HepG2 (cell line): Measurements from ENCODE around the gene TMEM198. TPM values are rescaled to one million over a fixed set of nuclear protein-coding genes. Genes with fewer than 3 reads are reported as not detected.

Experiments
- ERF ChIP-seq: IDR thresholded peaks from 2 replicates; pipeline ENCODE4 v1.6.1; 2018; ENCODE audit warnings: missing biosample characterization, missing genetic modification reagents
- FOXK1 ChIP-seq: sonication (generic); formaldehyde crosslinking; IDR thresholded peaks from 2 replicates; pipeline ENCODE4 v1.4.0; 2020; ENCODE audit warnings: low read depth, missing genetic modification reagents, borderline replicate concordance
- FUBP1 ChIP-seq: sonication (generic); formaldehyde crosslinking; IDR thresholded peaks from 2 replicates; pipeline ENCODE4 v1.5.1; 2020; ENCODE audit warnings: missing genetic modification reagents, mild to moderate bottlenecking, borderline replicate concordance
- KLF9 ChIP-seq: IDR thresholded peaks from 2 replicates; pipeline ENCODE4 v1.6.1; 2016; ENCODE audit warnings: low read depth
- NBN ChIP-seq: fragments of 450-650 bp; conservative IDR thresholded peaks from 2 replicates; pipeline ENCODE4 v1.6.1; 2017
- NCOR1 ChIP-seq: fragments of 200-600 bp; sonication (generic); IDR thresholded peaks from 2 replicates; pipeline ENCODE4 v1.7.0; 2017; ENCODE audit warnings: antibody characterized with exemption, low read length, borderline replicate concordance
- PAF1 ChIP-seq: IDR thresholded peaks from 2 replicates; pipeline ENCODE4 v1.6.1; 2016; ENCODE audit warnings: missing genetic modification reagents, missing compliant biosample characterization
- PBX3 ChIP-seq: sonication (generic); formaldehyde crosslinking; IDR thresholded peaks from 2 replicates; pipeline ENCODE4 v1.8.1; 2023; ENCODE audit warnings: missing genetic modification reagents, inconsistent platforms, borderline replicate concordance
- RNF2 ChIP-seq: fragments of 450-650 bp; conservative IDR thresholded peaks from 2 replicates; pipeline ENCODE4 v1.6.1; 2016; ENCODE audit warnings: low read depth
- SIX1 ChIP-seq: sonication (generic); formaldehyde crosslinking; IDR thresholded peaks from 2 replicates; pipeline ENCODE4 v1.4.0; 2020; ENCODE audit warnings: missing genetic modification reagents, borderline replicate concordance
- SMARCC2 ChIP-seq: fragments of 450-650 bp; IDR thresholded peaks from 2 replicates; pipeline ENCODE4 v1.6.1; 2017; ENCODE audit warnings: antibody characterized with exemption, mild to moderate bottlenecking
- TFE3 ChIP-seq: IDR thresholded peaks from 2 replicates; pipeline ENCODE4 v1.6.1; 2016
- ZFY ChIP-seq: sonication (generic); formaldehyde crosslinking; IDR thresholded peaks from 2 replicates; pipeline ENCODE4 v1.4.0; 2020; ENCODE audit warnings: missing genetic modification reagents
- ZNF274 ChIP-seq: sonication (generic); formaldehyde crosslinking; IDR thresholded peaks from 2 replicates; pipeline ENCODE4 v1.5.1; 2020; ENCODE audit warnings: mild to moderate bottlenecking, missing genetic modification reagents
- ZNF33A ChIP-seq: sonication (generic); formaldehyde crosslinking; IDR thresholded peaks from 2 replicates; pipeline ENCODE4 v1.5.1; 2020; ENCODE audit warnings: missing genetic modification reagents, mild to moderate bottlenecking, moderate library complexity, borderline replicate concordance
- ZNF597 ChIP-seq: sonication (generic); formaldehyde crosslinking; IDR thresholded peaks from 2 replicates; pipeline ENCODE4 v1.5.0; 2020; ENCODE audit warnings: missing genetic modification reagents
- ZNF609 ChIP-seq: sonication (generic); formaldehyde crosslinking; IDR thresholded peaks from 2 replicates; pipeline ENCODE4 v1.4.0; 2020; ENCODE audit warnings: mild to moderate bottlenecking, missing genetic modification reagents, borderline replicate concordance
- ZNF777 ChIP-seq: sonication (generic); formaldehyde crosslinking; IDR thresholded peaks from 2 replicates; pipeline ENCODE4 v1.4.0; 2020; ENCODE audit warnings: missing genetic modification reagents
- ZNF879 ChIP-seq: sonication (generic); formaldehyde crosslinking; IDR thresholded peaks from 2 replicates; pipeline ENCODE4 v1.8.1; 2023; ENCODE audit warnings: missing genetic modification reagents
- polyA plus RNA-seq, 8 experiments: library from polyadenylated mRNA; depleted of rRNA in 3 of 8; stranded (reverse) in 7 of 8; unstranded in 1 of 8; fragments of >200 nt; fragmentation: Illumina TruSeq in 4 of 8; extraction: Trizol in 4 of 8; gene quantifications; 2 replicates each; pipeline versions ENCODE4 v1.2.1 to v1.2.3, GENCODE V29; 2011 to 2016; ENCODE audit warnings: low read depth in 4 of 8, missing spikeins in 1 of 8, mixed read lengths in 1 of 8; ENCODE audit not compliant: insufficient read depth in 1 of 8
- total RNA-seq, 5 experiments: library from RNA; depleted of rRNA; stranded (reverse); fragments of >200 nt; fragmentation: Illumina TruSeq; extraction: Trizol; gene quantifications; 2 replicates each; pipeline ENCODE4 v1.2.3, GENCODE V29; 2016; ENCODE audit warnings: low read depth in 1 of 5

Gene TMEM198
- total and polyA plus RNA-seq, 2 of the 13 experiments (the other 11 are each of a cell fraction or from before 2014, with no cell fraction given), result 17.3 to 23.5 TPM

GRCh38 chr2:219498280-219499057 is 45.4 kb upstream of the TMEM198 start, which contains the start of gene GMPPA (continued):
- TF ChIP-seq ZNF609 (CRISPR knock-in tag), result 0 out of 2 replicates have a peak, but pooled peaks have one; percentile 31
- peak; percentile 95 for TF ChIP-seq ZNF777 (CRISPR knock-in tag)
- no peak for TF ChIP-seq PBX3 (CRISPR knock-in tag)
- peak; percentile 53; the same call in 1 of the 2 replicates for TF ChIP-seq ERF (CRISPR knock-in tag)
- TF ChIP-seq ZNF33A, result no peak
- TF ChIP-seq KLF9 (CRISPR knock-in tag), result no peak
- TF ChIP-seq ZFY, result peak; percentile 82
- TF ChIP-seq ZNF597 (CRISPR knock-in tag), result no peak
- peak; percentile 68; the same call in 1 of the 2 replicates for TF ChIP-seq NCOR1
- no peak for TF ChIP-seq SMARCC2
- no peak; the same call in 1 of the 2 replicates for TF ChIP-seq FOXK1
- TF ChIP-seq NBN, result no peak
- TF ChIP-seq SIX1 (CRISPR knock-in tag), result no peak
- 0 out of 2 replicates have a peak, but pooled peaks have one; percentile 10 for TF ChIP-seq PAF1 (CRISPR knock-in tag)
- TF ChIP-seq ZNF274, result no peak; the same call in none of the 2 replicates
- no peak for TF ChIP-seq ZNF879
- TF ChIP-seq FUBP1 (CRISPR knock-in tag), result no peak
- TF ChIP-seq RNF2, result 0 out of 2 replicates have a peak, but pooled peaks have one; percentile 19
- TF ChIP-seq TFE3, result peak; percentile 69
